CD4-positive, alpha-beta T cell treated with Interferon gamma for 1 hour (primary cell): ENCODE data around the gene TDG.
"Not testable (repeated sequence)": the region's sequence is repeated elsewhere in the genome, so short reads cannot be mapped to it uniquely, and the experiment has no call there.

Experiments used
- DNase-seq: peaks from one replicate; pipeline ENCODE4 v3.0.0-alpha.2; 2020

Gene TDG

DNA sequence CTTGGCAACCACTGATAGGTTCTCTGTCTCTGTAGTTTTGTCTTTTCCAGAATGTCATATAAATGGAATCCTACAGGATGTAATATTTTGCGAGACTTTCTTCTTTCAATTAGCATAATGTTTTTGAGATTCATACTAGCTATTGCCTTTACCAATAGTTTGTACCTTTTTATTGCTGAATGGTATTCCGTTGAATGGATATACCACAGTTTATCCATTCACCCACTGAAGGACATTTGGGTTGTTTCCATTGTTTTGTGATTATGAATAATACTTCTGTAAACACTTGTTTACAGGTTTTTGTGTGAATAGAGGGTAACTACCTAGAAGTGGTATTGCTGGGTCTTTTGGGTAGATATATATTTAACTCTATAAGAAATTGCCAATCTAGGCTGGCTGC is 58.0 kb downstream of the TDG start:
- DNase-seq = no peak

DNA sequence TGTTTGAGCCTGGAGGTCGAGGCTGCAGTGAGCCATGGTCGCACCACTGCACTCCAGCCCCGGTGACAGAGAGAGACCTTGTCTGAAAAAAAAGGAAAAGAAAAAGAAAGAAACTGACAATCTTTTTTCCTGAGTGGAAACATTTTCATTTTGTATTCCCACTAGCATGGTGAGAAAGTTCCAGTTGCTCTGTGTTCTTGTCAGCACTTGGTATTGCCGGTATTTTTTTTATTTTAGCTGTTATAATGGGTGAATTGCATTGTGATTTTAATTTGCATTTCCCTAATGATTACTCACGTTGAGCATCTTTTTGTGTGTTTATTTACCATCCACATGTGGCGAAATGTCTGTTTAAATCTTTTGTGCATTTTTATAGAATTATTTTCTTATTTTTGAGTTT is 58.7 kb downstream of the TDG start:
- DNase-seq = no peak

DNA sequence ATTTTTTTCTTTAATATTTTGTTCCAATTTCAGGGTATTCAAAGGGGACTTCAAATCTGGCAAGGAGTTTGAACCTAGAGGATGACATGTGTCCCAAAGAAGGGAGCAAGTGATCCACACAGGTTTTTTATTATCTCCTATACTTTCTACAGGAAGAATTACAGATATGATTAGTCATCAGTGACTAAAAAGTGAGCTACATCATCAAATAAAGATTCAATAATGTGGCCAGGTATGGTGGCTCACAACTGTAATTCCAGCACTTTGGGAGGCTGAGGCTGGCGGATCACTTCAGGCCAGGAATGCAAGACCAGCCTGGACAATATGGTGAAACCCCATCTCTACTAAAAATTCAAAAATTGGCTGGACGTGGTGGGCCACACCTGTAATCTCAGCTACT is 60.1 kb downstream of the TDG start:
- no peak for DNase-seq

DNA sequence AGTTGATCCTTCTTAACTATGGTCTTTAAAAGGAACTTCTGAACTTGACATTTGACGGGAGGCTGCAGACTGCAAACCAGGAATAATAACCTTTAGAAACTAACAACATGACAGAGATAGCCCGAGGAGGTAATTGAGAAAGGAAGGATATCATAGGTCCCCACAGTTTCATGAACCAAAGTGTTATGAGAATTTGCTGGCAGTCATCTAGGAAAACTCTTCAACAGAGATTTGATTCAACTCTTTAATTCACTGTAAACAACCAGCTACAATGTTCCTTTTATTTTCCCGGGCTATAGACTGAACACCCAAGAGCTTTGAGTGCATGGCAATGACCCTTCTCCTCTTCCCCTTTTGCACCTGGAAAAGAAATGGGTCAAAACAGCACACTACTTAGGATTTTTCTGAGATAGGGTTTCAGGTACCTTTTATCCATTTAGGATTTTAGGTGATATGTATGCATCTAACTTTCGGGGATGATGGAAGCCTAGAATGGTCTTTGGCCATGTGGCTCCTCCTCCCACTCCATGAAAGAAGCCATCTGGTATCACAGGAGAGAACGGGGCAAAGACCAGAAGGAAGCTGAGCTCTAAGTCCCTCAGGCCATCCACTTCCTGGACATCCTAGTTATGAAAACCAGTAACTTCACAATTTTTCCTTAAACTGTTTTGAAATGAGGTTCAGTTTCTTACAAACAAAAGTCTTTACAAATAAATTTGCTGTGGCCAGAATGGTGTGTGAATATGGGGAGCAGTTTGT is 61.3 kb downstream of the TDG start:
- DNase-seq = no peak

DNA sequence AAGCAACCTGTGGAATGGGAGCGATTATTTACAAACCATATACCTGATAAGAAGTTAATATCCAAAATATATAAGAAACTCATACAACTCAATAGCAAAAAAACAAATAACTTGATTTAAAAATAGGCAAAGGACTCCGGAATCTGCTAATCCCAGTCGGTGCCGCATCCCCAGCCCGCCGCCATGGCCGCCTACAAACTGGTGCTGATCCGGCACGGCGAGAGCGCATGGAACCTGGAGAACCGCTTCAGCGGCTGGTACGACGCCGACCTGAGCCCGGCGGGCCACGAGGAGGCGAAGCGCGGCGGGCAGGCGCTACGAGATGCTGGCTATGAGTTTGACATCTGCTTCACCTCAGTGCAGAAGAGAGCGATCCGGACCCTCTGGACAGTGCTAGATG is 64.9 kb downstream of the TDG start:
- DNase-seq = not testable (repeated sequence)

DNA sequence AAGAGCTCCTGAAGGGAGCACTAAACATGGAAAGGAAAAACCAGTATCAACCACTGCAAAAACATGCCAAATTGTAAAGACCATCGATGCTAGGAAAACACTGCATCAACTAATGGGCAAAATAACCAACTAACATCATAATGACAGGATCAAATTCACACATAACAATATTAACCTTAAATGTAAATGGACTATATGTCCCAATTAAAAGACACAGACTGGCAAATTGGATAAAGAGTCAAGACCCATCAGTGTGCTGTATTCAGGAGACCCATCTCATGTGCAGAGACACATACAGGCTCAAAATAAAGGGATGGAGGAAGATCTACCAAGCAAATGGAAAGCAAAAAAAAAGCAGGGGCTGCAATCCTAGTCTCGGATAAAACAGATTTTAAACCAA is 70.5 kb downstream of the TDG start:
- DNase-seq = not testable (repeated sequence)
